Ovary (tissue), 3 donors: ENCODE data around the gene CNEP1R1.

ENCODE experiments used
- CTCF ChIP-seq, 3 donors: fragments of 450-650 bp in 2 of 3; fragments of 200-600 bp in 1 of 3; IDR thresholded peaks; one replicate each; pipeline versions ENCODE4 v1.5.1 to v1.8.0; 2016 to 2022; ENCODE audit warnings: antibody characterized with exemption in 3 of 3, mild to moderate bottlenecking in 1 of 3
- POLR2A ChIP-seq: fragments of 450-650 bp; IDR thresholded peaks from one replicate; pipeline ENCODE4 v1.6.1; 2017; ENCODE audit warnings: antibody characterized with exemption, mild to moderate bottlenecking, moderate library complexity
- donor health status: DM: no; HTN: no; CAD: no.

- TF ChIP-seq CTCF (IDR thresholded peaks at IDR 0.05) (no peak), POLR2A (no peak)
These were observed 21.8 kb downstream of the CNEP1R1 start for GRCh38 chr16:50046853-50047252.
